Neural progenitor cell (in vitro differentiated cells): ENCODE data around the gene RBM12. TPM values are rescaled to one million over a fixed set of nuclear protein-coding genes. Genes with fewer than 3 reads are reported as not detected.

ENCODE experiments used
- DNase-seq: peaks from one replicate; pipeline ENCODE4 v3.0.0-alpha.2; 2016; ENCODE audit warnings: low spot score
- H2AFZ ChIP-seq: fragments of 200-600 bp; sonication (generic); replicated peaks from 2 replicates; pipeline ENCODE4 v1.6.1; 2016; ENCODE audit warnings: antibody characterized with exemption
- H3F3A ChIP-seq: fragments of 200-600 bp; sonication (generic); 2 replicates; pipeline ENCODE4 v1.6.1; 2016; ENCODE audit warnings: antibody characterized with exemption, low read depth
- H3K27ac ChIP-seq: fragments of 200-600 bp; sonication (generic); 2 replicates; pipeline ENCODE4 v1.5.1; 2016; ENCODE audit warnings: mild to moderate bottlenecking
- H3K27me3 ChIP-seq: fragments of 200-600 bp; sonication (generic); 2 replicates; pipeline ENCODE4 v1.6.1; 2016; ENCODE audit warnings: mild to moderate bottlenecking, moderate library complexity
- H3K36me3 ChIP-seq: fragments of 200-600 bp; sonication (generic); 2 replicates; pipeline ENCODE4 v1.5.1; 2016
- H3K4me1 ChIP-seq: fragments of 200-600 bp; sonication (generic); 2 replicates; pipeline ENCODE4 v1.6.1; 2016; ENCODE audit warnings: mixed run types
- H3K4me2 ChIP-seq: fragments of 200-600 bp; sonication (generic); 2 replicates; pipeline ENCODE4 v1.6.1; 2016
- H3K4me3 ChIP-seq: fragments of 200-600 bp; sonication (generic); 2 replicates; pipeline ENCODE4 v1.5.1; 2016
- H3K79me2 ChIP-seq: fragments of 200-600 bp; sonication (generic); 2 replicates; pipeline ENCODE4 v1.6.1; 2016; ENCODE audit warnings: low read depth
- H3K9ac ChIP-seq: fragments of 200-600 bp; sonication (generic); 2 replicates; pipeline ENCODE4 v1.6.1; 2016
- H3K9me3 ChIP-seq: fragments of 200-600 bp; sonication (generic); 2 replicates; pipeline ENCODE4 v1.5.1; 2016; ENCODE audit warnings: low read depth
- H4K20me1 ChIP-seq: fragments of 200-600 bp; sonication (generic); 2 replicates; pipeline ENCODE4 v1.6.1; 2016; ENCODE audit warnings: low read depth
- H3K27ac Mint-ChIP-seq: 3 replicates; pipeline ENCODE4 v1.8.0; 2021; ENCODE audit warnings: mixed read lengths
- H3K27me3 Mint-ChIP-seq: 2 replicates; pipeline ENCODE4 v1.8.0; 2022; ENCODE audit warnings: low read depth, mild to moderate bottlenecking, inconsistent platforms, moderate library complexity, mixed read lengths; ENCODE audit not compliant: insufficient read depth
- H3K36me3 Mint-ChIP-seq: 3 replicates; pipeline ENCODE4 v1.8.0; 2021; ENCODE audit warnings: mixed read lengths
- H3K4me1 Mint-ChIP-seq: 3 replicates; pipeline ENCODE4 v1.8.0; 2021; ENCODE audit warnings: mixed read lengths
- H3K4me3 Mint-ChIP-seq: 3 replicates; pipeline ENCODE4 v1.8.0; 2021; ENCODE audit warnings: mild to moderate bottlenecking, moderate library complexity, mixed read lengths
- H3K9me3 Mint-ChIP-seq: 3 replicates; pipeline ENCODE4 v1.8.0; 2020; ENCODE audit warnings: mixed read lengths
- EZH2 ChIP-seq: fragments of 200-600 bp; sonication (generic); IDR thresholded peaks from 2 replicates; pipeline ENCODE4 v1.6.1; 2017; ENCODE audit warnings: antibody characterized with exemption, mild to moderate bottlenecking, moderate library complexity
- EZH2phosphoT487 ChIP-seq: fragments of 200-600 bp; sonication (generic); IDR thresholded peaks from 2 replicates; pipeline ENCODE4 v1.6.1; 2017; ENCODE audit warnings: antibody characterized with exemption
- total RNA-seq: library from RNA; depleted of rRNA; stranded (reverse); fragments of >200 nt; gene quantifications from 2 replicates; pipeline ENCODE4 v1.2.3, GENCODE V29; 2015; ENCODE audit warnings: low replicate concordance
- TF ChIP-seq, protein P1 (sequence below): fragments of 200-600 bp; sonication (generic); IDR thresholded peaks from 2 replicates; pipeline ENCODE4 v1.5.1; 2017; ENCODE audit warnings: antibody characterized with exemption, mild to moderate bottlenecking

RBM12 gene
- total RNA-seq, 1 donor from 2014 or later, result 112 TPM

DNA sequence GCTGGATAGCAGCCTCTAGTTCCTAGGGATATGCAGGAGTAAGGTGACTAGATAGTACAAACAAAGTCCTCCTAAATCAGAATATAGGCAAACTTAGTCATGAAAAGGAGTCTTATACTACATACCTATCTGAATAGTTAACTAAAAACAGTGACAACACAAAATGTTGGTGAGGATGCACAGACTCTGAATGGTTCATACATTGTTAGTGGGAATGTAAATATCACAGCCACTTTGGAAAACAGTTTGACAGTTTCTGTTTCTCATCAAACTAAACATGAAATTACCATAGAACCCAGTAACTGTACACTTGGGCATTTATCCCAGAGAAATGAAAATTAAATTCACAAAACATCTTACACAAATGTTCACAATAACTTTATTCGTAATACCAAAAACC lies 17.3 kb upstream of the RBM12 start:
- no peak overlapping the region for H3K4me2 ChIP-seq
- no peaks in the 10 kb centered on the region for H3K9me3 ChIP-seq
- no peak for TF ChIP-seq EZH2phosphoT487
- no peak for TF ChIP-seq EZH2
- TF ChIP-seq, protein P1, sequence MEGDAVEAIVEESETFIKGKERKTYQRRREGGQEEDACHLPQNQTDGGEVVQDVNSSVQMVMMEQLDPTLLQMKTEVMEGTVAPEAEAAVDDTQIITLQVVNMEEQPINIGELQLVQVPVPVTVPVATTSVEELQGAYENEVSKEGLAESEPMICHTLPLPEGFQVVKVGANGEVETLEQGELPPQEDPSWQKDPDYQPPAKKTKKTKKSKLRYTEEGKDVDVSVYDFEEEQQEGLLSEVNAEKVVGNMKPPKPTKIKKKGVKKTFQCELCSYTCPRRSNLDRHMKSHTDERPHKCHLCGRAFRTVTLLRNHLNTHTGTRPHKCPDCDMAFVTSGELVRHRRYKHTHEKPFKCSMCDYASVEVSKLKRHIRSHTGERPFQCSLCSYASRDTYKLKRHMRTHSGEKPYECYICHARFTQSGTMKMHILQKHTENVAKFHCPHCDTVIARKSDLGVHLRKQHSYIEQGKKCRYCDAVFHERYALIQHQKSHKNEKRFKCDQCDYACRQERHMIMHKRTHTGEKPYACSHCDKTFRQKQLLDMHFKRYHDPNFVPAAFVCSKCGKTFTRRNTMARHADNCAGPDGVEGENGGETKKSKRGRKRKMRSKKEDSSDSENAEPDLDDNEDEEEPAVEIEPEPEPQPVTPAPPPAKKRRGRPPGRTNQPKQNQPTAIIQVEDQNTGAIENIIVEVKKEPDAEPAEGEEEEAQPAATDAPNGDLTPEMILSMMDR, result no peak
- no peak overlapping the region for H3K27ac Mint-ChIP-seq
- H3K27ac ChIP-seq, result no peak overlapping the region
- H3K79me2 ChIP-seq, result no peaks in the 10 kb centered on the region
- no peaks in the 10 kb centered on the region for H3K36me3 ChIP-seq
- H2AFZ ChIP-seq, result no peak overlapping the region
- DNase-seq, result no peak
- no peaks in the 10 kb centered on the region for H3K27me3 Mint-ChIP-seq
- peaks cover 7% of the 10 kb centered on the region for H3K36me3 Mint-ChIP-seq
- no peaks in the 10 kb centered on the region for H3F3A ChIP-seq
- H4K20me1 ChIP-seq, result no peaks in the 10 kb centered on the region
- H3K4me3 Mint-ChIP-seq, result no peak overlapping the region
- no peaks in the 10 kb centered on the region for H3K27me3 ChIP-seq
- H3K4me3 ChIP-seq, result no peak overlapping the region
- H3K9ac ChIP-seq, result no peak overlapping the region
- H3K4me1 Mint-ChIP-seq, result peaks cover 3% of the 10 kb centered on the region
- no peaks in the 10 kb centered on the region for H3K4me1 ChIP-seq
- no peaks in the 10 kb centered on the region for H3K9me3 Mint-ChIP-seq

DNA sequence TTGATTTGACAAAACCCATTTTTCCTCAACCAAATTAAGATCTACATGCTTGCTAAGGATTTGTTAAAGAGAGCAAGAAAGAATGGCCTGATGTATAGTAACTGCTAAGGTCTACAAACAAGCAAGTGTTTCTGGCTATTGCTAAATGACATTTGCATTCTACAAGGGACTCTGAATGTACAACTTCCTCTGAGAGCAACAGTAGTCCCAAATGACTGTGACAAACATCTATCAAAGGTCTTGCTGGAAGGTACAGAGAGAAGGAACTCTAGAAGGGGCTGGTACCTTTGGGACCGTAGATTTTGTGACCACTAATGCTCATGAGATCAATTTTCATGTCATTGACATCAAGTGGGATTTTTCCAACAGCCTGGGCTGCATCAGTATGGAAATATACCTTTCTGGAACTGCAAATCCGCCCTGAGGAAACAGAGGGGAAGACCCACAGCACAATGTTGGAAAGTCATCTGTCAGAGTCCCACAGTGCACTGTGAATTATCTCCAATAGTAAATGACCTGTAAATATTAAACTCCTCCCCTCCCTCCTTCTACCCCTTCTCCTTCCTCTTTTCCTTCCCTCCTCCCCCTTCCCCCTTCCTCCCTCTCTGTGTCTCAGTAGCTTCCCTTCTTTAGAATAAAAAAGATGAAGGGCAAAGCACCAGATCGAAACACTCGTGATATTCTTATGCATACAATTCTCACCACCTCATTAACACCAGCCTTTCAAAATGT lies 15.9 kb upstream of the RBM12 start:
- H3K9me3 Mint-ChIP-seq, result no peaks in the 10 kb centered on the region
- TF ChIP-seq, protein P1, result no peak
- TF ChIP-seq EZH2phosphoT487 (no peak), EZH2 (no peak)
- H3K4me1 Mint-ChIP-seq, result peaks cover 3% of the 10 kb centered on the region
- Histone ChIP-seq H3K9me3 (no peaks in the 10 kb centered on the region), H3K4me2 (no peak overlapping the region), H2AFZ (no peak overlapping the region), H3K27ac (no peak overlapping the region), H3K27me3 (no peaks in the 10 kb centered on the region), H3F3A (no peaks in the 10 kb centered on the region), H3K79me2 (no peaks in the 10 kb centered on the region), H3K4me1 (no peaks in the 10 kb centered on the region), H3K36me3 (no peaks in the 10 kb centered on the region), H3K9ac (no peak overlapping the region), H3K4me3 (no peak overlapping the region), H4K20me1 (no peaks in the 10 kb centered on the region)
- peaks cover 4% of the 10 kb centered on the region for H3K36me3 Mint-ChIP-seq
- no peak for DNase-seq
- H3K27ac Mint-ChIP-seq, result no peak overlapping the region
- H3K27me3 Mint-ChIP-seq, result no peaks in the 10 kb centered on the region
- H3K4me3 Mint-ChIP-seq, result no peak overlapping the region

DNA sequence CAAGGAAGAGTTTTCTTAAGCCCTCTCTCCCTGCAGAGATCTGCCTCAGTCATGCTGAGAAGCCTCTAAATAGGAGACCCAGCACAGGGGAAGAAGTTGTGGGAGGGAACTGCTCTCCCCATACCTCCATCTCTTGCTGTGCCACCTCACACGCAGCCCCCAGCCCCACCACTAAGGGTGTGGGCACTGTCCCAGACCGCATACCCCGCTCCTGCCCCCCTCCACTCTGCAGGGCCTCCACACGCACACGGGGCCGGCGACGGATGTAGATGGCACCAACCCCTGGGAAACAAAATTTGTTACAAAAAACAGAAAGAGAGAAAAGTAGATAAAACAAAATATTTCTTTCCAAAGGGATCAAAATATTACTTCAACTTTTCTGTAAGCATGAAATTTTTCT lies 10.2 kb upstream of the RBM12 start:
- no peaks in the 10 kb centered on the region for H3K9me3 ChIP-seq
- TF ChIP-seq EZH2phosphoT487, result no peak
- TF ChIP-seq, protein P1, result no peak
- no peak for TF ChIP-seq EZH2
- H4K20me1 ChIP-seq, result no peaks in the 10 kb centered on the region
- no peaks in the 10 kb centered on the region for H3K36me3 ChIP-seq
- Mint-ChIP-seq H3K36me3 (peaks cover 17% of the 10 kb centered on the region), H3K4me1 (no peaks in the 10 kb centered on the region), H3K4me3 (no peak overlapping the region), H3K27ac (peak overlapping the region; percentile 66), H3K9me3 (no peaks in the 10 kb centered on the region), H3K27me3 (no peaks in the 10 kb centered on the region)
- no peaks in the 10 kb centered on the region for H3K4me1 ChIP-seq
- H3K79me2 ChIP-seq, result no peaks in the 10 kb centered on the region
- no peak overlapping the region for H2AFZ ChIP-seq
- no peak overlapping the region for H3K9ac ChIP-seq
- no peaks in the 10 kb centered on the region for H3K27me3 ChIP-seq
- H3K27ac ChIP-seq, result no peak overlapping the region
- no peaks in the 10 kb centered on the region for H3F3A ChIP-seq
- no peak overlapping the region for H3K4me2 ChIP-seq
- no peak overlapping the region for H3K4me3 ChIP-seq
- no peak for DNase-seq
